Tibial artery (tissue), 4 donors: Measurements from ENCODE around the gene TFDP1.

ENCODE experiments used
- DNase-seq, 2 donors: peaks; one replicate each; pipeline ENCODE4 v3.0.0-alpha.2; 2019
- H3K27ac ChIP-seq, 2 donors: fragments of 200-600 bp; sonication (generic) in 1 of 2; 1 replicate in 1 of 2; 2 replicates in 1 of 2; pipeline ENCODE4 v1.5.1; 2018 to 2019; ENCODE audit warnings: mild to moderate bottlenecking in 1 of 2
- H3K27me3 ChIP-seq, 2 donors: fragments of 200-600 bp; sonication (generic) in 1 of 2; one replicate each; pipeline versions ENCODE4 v1.5.1 to v1.6.0; 2016 to 2019
- H3K36me3 ChIP-seq, 3 donors: fragments of 200-600 bp; sonication (generic) in 2 of 3; one replicate each; pipeline ENCODE4 v1.5.1; 2016 to 2019; ENCODE audit warnings: mild to moderate bottlenecking in 2 of 3
- H3K4me1 ChIP-seq, 4 donors: fragments of 200-600 bp; sonication (generic) in 2 of 4; 1 replicate in 3 of 4; 2 replicates in 1 of 4; pipeline ENCODE4 v1.5.1; 2016 to 2019
- H3K4me3 ChIP-seq, 2 donors: fragments of 200-600 bp; sonication (generic) in 1 of 2; 1 replicate in 1 of 2; 2 replicates in 1 of 2; pipeline ENCODE4 v1.5.1; 2018 to 2019; ENCODE audit warnings: mild to moderate bottlenecking in 2 of 2
- H3K9me3 ChIP-seq, 3 donors: fragments of 200-600 bp; sonication (generic) in 1 of 3; one replicate each; pipeline ENCODE4 v1.5.1; 2016 to 2019
- CTCF ChIP-seq, 2 experiments: fragments of 200-600 bp in 1 of 2; fragments of 450-650 bp in 1 of 2; IDR thresholded peaks; one replicate each; pipeline ENCODE4 v1.5.1; 2017 to 2019; ENCODE audit warnings: antibody characterized with exemption in 2 of 2, mild to moderate bottlenecking in 1 of 2, moderate library complexity in 1 of 2
- intact Hi-C: fragments of 100-400 bp; cut with DNase I; formaldehyde crosslinking; loops from one replicate; pipeline ENCODE4 v1.15.0; 2023; ENCODE audit warnings: low total_unique reads

TFDP1 gene

GRCh38 chr13:113602291-113602988 is 17.9 kb downstream of the TFDP1 start:
- Histone ChIP-seq H3K27me3 (no peaks in the 10 kb centered on the region), H3K36me3 (peaks cover 0 to 22% (median 0%) of the 10 kb centered on the region in 3 donors), H3K27ac (no peak overlapping the region), H3K9me3 (no peaks in the 10 kb centered on the region), H3K4me1 (no peaks in the 10 kb centered on the region), H3K4me3 (no peak overlapping the region)
- intact Hi-C loops = no loop called here
- DNase-seq = no peak
- TF ChIP-seq CTCF (IDR thresholded peaks at IDR 0.05) = no peak

GRCh38 chr13:113603116-113603710 is 18.7 kb downstream of the TFDP1 start:
- intact Hi-C loops = no loop called here
- Histone ChIP-seq H3K4me3 (no peak overlapping the region), H3K9me3 (no peaks in the 10 kb centered on the region), H3K27me3 (no peaks in the 10 kb centered on the region), H3K27ac (no peak overlapping the region), H3K4me1 (no peaks in the 10 kb centered on the region), H3K36me3 (peaks cover 0 to 21% (median 0%) of the 10 kb centered on the region in 3 donors)
- no peak for DNase-seq
- TF ChIP-seq CTCF (IDR thresholded peaks at IDR 0.05) = no peak

- H3K4me1 ChIP-seq = no peaks in the 10 kb centered on the region
- H3K27me3 ChIP-seq = no peaks in the 10 kb centered on the region
- no peak overlapping the region for H3K27ac ChIP-seq
- peaks cover 0 to 20% (median 0%) of the 10 kb centered on the region in 3 donors for H3K36me3 ChIP-seq
- no peak for DNase-seq
- intact Hi-C loops = no loop called here
- H3K4me3 ChIP-seq = no peak overlapping the region
- no peak for TF ChIP-seq CTCF (IDR thresholded peaks at IDR 0.05)
- H3K9me3 ChIP-seq = no peaks in the 10 kb centered on the region
These were observed 19.6 kb downstream of the TFDP1 start for GRCh38 chr13:113604186-113604585.

- H3K9me3 ChIP-seq = no peaks in the 10 kb centered on the region
- peaks cover 0 to 26% (median 0%) of the 10 kb centered on the region in 3 donors for H3K36me3 ChIP-seq
- H3K4me1 ChIP-seq = no peaks in the 10 kb centered on the region
- intact Hi-C loops = no loop called here
- TF ChIP-seq CTCF (IDR thresholded peaks at IDR 0.05) = no peak
- H3K27me3 ChIP-seq = no peaks in the 10 kb centered on the region
- H3K27ac ChIP-seq = no peak overlapping the region
- H3K4me3 ChIP-seq = no peak overlapping the region
- no peak for DNase-seq
These were observed 20.9 kb downstream of the TFDP1 start for GRCh38 chr13:113605461-113605860.

GRCh38 chr13:113605866-113606438 is 21.4 kb downstream of the TFDP1 start:
- TF ChIP-seq CTCF (IDR thresholded peaks at IDR 0.05) = no peak
- peaks cover 0 to 27% (median 0%) of the 10 kb centered on the region in 3 donors for H3K36me3 ChIP-seq
- no peaks in the 10 kb centered on the region for H3K4me1 ChIP-seq
- no peak overlapping the region for H3K4me3 ChIP-seq
- H3K27me3 ChIP-seq = no peaks in the 10 kb centered on the region
- no peak overlapping the region for H3K27ac ChIP-seq
- no peaks in the 10 kb centered on the region for H3K9me3 ChIP-seq
- intact Hi-C loops = no loop called here
- no peak for DNase-seq
